GM19025 (cell line): ENCODE measurements around the gene CHRM4.

Source experiments
- ATAC-seq: cut with Tn5 transposase; IDR thresholded peaks from one replicate; pipeline ENCODE4 v1.9.1; 2021; ENCODE audit warnings: mild to moderate bottlenecking, low read depth, moderate library complexity; ENCODE audit not compliant: unreplicated experiment

The CHRM4 gene

GRCh38 chr11:46391578-46392420, at the start of gene CHRM4:
Gene CHRM4 (minus strand): TSS chr11:46391776. CDS start chr11:46386557, 5,219 bp downstream.
- no peak for ATAC-seq

DNA sequence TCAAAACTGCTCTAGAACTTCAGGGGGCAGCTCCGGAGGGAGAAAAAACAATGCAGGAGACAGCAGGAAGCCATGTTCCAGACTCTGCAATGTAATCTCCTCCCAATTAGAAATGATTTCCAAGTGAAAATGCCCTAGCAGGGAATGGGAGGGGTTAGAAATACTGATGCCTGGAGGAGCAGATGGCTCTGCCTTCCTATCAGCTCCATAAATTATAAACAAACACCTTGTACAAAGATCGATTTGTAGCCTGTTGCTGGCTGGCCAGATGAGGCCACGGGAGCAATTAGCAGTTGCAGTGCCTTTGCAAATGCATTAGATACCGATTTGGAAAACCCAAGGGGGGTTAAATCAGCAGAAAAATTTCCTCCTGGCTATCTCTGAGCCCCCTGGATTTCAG, 46.6 kb upstream of the CHRM4 start:
- ATAC-seq = no peak

DNA sequence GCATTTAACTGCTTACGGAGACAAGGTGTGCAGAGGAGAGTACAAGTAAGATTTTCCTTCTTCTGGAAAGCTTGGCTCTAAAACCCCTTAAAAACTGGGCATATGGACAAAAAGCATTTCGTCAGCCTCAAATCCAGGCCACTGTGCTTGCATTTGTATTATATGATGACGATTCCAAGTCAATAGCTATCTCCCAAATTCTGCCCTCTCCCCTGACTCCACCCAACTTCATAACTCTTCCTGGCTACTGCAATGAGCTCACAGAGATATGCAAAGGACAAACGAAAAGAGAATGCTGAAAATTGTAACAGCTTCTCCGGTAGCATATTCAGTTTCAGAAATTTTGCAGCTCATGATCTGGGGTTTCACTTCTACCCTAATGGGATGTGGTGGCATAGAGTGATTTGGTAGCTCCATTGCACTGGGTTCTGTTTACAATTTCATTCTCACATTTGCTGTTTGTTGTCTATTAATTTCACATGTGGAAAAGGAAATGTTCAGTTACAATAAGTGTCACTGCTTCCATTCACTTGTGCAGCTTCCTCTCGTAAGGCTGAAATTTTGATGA, 45.6 kb upstream of the CHRM4 start:
- no peak for ATAC-seq

- ATAC-seq = no peak
These were observed 44.5 kb upstream of the CHRM4 start for GRCh38 chr11:46436113-46436512.

DNA sequence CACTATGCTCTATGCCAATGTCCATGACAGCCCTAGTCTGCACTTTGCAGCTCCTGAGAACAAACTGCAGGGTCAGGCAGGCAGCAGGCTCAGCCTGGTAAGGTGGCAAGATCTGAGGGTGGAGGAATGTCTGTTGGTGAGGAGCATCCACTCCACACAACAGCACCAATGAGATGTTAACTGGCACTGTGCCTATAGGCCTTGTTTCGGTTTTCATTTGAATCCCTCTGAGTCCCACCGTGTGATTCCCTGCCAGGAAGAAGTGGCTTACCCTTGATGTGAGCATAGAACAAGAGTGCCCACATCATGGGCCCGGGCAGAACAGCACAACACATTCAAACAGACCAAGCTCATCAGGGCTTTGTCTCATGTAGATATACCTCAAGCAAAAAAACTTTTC, 44.1 kb upstream of the CHRM4 start:
- ATAC-seq = no peak

DNA sequence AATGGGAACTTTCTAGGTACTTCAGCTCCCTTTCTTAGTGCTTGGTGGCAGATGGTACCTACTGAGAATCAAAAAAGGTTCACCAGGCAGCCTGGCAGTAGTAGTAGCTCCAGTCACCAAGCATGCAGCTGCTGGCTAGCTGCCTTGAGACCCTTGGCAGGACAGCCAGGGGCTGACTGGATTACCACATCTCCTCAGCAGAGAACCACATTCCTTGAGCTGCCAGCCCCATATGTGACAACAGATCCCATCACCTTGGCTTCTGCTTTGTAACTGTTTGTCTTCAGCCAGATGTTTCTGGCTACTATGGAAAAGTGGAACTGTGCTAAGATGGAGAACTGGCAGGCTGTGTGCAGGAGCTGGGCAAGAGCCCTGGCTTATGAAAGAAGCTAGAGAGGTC, 39.6 kb upstream of the CHRM4 start:
- ATAC-seq = no peak

DNA sequence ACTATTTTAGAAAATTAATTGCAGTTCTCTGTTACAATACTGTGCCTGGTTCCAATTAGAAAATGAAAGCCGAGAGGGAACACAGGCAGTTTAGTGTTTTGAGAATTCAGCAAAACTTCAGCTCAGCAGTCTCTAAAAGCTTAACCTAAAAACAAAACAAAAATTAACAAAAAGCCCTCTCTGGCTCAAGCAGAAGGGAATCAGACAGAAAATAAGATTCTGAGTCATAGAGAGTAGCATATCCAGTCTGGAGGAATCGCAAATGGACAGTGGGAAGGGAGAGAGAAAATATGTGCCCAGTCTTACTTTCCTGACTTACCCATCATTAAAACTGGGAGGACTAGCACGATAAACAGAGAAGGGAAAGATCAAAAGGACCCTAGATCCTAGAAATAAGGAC, 38.1 kb upstream of the CHRM4 start:
- ATAC-seq = no peak

GRCh38 chr11:46427364-46427763, 35.8 kb upstream of the CHRM4 start:
- no peak for ATAC-seq

GRCh38 chr11:46426233-46426991, 34.8 kb upstream of the CHRM4 start:
- no peak for ATAC-seq

GRCh38 chr11:46422588-46422987, 31.0 kb upstream of the CHRM4 start:
- ATAC-seq = no peak

GRCh38 chr11:46421257-46421880, 29.8 kb upstream of the CHRM4 start:
- ATAC-seq = no peak

DNA sequence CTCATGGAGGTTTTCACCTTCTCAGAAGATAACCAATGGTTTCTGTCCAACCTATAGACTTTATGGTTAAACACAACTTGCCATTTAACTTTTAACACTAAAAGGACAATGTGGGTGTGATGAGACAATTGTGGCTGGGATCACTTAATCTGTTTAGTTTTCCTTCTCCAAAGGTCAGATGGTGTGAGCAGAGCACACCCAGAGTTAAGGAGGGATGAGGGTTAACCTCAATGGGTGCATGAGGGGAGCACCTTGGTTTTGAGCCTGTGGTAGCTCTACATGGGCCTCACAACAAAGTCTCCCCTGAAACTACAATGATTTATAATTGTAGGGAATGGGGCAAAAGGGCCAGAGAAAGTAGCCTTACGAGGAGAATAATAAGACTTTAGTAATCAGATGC, 28.9 kb upstream of the CHRM4 start:
- ATAC-seq = no peak

DNA sequence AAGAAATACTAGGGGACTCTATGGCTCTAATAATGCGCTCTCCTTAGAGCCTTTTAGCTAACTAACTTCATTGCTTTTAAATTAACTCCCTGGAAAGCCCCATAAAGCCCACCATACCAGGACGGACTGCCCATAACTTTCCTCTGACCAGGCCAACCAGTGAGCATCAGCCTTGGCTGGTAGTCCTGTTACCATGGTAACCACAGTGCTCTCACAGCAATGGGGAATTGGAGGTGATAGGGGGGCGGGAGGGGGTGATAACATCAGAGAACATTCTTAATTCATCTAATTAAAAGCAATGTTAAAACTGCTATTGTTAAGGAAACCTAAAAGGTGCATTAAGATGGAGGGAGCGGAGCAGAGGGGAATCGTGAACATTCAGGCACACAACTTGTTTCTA, 27.2 kb upstream of the CHRM4 start:
- ATAC-seq = no peak

GRCh38 chr11:46417711-46418110, 26.1 kb upstream of the CHRM4 start:
- no peak for ATAC-seq

GRCh38 chr11:46414879-46415278, 23.3 kb upstream of the CHRM4 start:
- no peak for ATAC-seq

DNA sequence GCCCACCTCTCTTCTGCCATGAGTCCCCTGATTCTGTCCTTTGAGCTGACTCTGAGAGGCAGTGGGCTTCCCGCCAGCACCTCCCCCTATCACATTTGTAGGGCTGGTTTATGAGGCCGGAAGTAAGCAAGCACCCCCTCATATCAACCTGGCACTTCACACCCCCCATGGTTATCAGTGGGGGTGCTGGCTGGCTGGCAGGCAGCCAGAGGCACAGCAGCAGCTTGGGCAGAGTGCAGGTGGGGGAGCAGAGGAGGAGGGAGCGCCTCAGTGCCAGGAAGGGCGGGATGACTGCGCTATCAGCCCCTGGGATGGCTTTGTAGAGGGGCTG, 22.9 kb upstream of the CHRM4 start:
- ATAC-seq = no peak

- ATAC-seq = no peak
These were observed 22.3 kb upstream of the CHRM4 start for GRCh38 chr11:46413760-46414465.

- no peak for ATAC-seq
These were observed 18.4 kb upstream of the CHRM4 start for GRCh38 chr11:46410021-46410420.

- ATAC-seq = no peak
These were observed 16.9 kb upstream of the CHRM4 start for GRCh38 chr11:46408407-46408986.

GRCh38 chr11:46407635-46408034, 16.1 kb upstream of the CHRM4 start:
- ATAC-seq = no peak
